ENCODE data around the gene DCLK1.

GRCh38 chr13:35888457-35888883, 242.7 kb downstream of the DCLK1 start:
- TF ChIP-seq POLR2A (IDR thresholded peaks at IDR 0.05) (no peak), CTCF (IDR thresholded peaks at IDR 0.05) (no peak), EP300 (IDR thresholded peaks at IDR 0.05) (no peak)
